NOMO-1 treated with DMSO at 0.1 percent for 48 hours (cell line): ENCODE results near the gene MTHFD2.
"Not testable (repeated sequence)": the region's sequence is repeated elsewhere in the genome, so short reads cannot be mapped to it uniquely, and the experiment has no call there.

Experiments used
- DNase-seq: peaks from one replicate; lab custom pipeline; 2025; ENCODE audit not compliant: unreplicated experiment; lab: John Stamatoyannopoulos, UW

MTHFD2 gene

GRCh38 chr2:74226648-74227213, 28.3 kb downstream of the MTHFD2 start:
- no peak for DNase-seq

- DNase-seq, result no peak
Observed at GRCh38 chr2:74227646-74228045, 29.2 kb downstream of the MTHFD2 start.

GRCh38 chr2:74228772-74229171, 30.4 kb downstream of the MTHFD2 start:
- no peak for DNase-seq

GRCh38 chr2:74229865-74230264, 31.4 kb downstream of the MTHFD2 start:
- DNase-seq, result not testable (repeated sequence)

- no peak for DNase-seq
Observed at GRCh38 chr2:74232426-74232825, 34.0 kb downstream of the MTHFD2 start.

GRCh38 chr2:74233648-74234047, 35.2 kb downstream of the MTHFD2 start:
- no peak for DNase-seq

- DNase-seq, result no peak
Observed at GRCh38 chr2:74235041-74235440, 36.6 kb downstream of the MTHFD2 start.

- DNase-seq, result no peak
Observed at GRCh38 chr2:74238879-74239278, 40.5 kb downstream of the MTHFD2 start.

- DNase-seq, result no peak
Observed at GRCh38 chr2:74239346-74239745, 40.9 kb downstream of the MTHFD2 start.

GRCh38 chr2:74242354-74243071, 44.1 kb downstream of the MTHFD2 start:
- DNase-seq, result no peak

GRCh38 chr2:74244286-74244685, 45.9 kb downstream of the MTHFD2 start:
- no peak for DNase-seq

GRCh38 chr2:74246496-74247195, 48.2 kb downstream of the MTHFD2 start:
- DNase-seq, result no peak

GRCh38 chr2:74249406-74250122, 51.1 kb downstream of the MTHFD2 start:
- DNase-seq, result no peak

- no peak for DNase-seq
Observed at GRCh38 chr2:74250189-74250631, 51.8 kb downstream of the MTHFD2 start.

- DNase-seq, result no peak
Observed at GRCh38 chr2:74252036-74252435, 53.6 kb downstream of the MTHFD2 start.

- DNase-seq, result no peak
Observed at GRCh38 chr2:74252862-74253261, 54.4 kb downstream of the MTHFD2 start.

- no peak for DNase-seq
Observed at GRCh38 chr2:74253306-74253970, 55.0 kb downstream of the MTHFD2 start.

GRCh38 chr2:74253971-74254310, 55.5 kb downstream of the MTHFD2 start:
- DNase-seq, result no peak

GRCh38 chr2:74255660-74256213, 57.3 kb downstream of the MTHFD2 start:
- DNase-seq, result no peak

- no peak for DNase-seq
Observed at GRCh38 chr2:74259191-74259590, 60.8 kb downstream of the MTHFD2 start.

- no peak for DNase-seq
Observed at GRCh38 chr2:74259733-74260132, 61.3 kb downstream of the MTHFD2 start.
